NB4 (cell line): ENCODE data around the gene ACO2.

Source experiments
- TF ChIP-seq, protein P1 (sequence below): IDR thresholded peaks from one replicate; pipeline ENCODE4 v1.5.1; 2012; ENCODE audit warnings: low read depth, low read length
- TF ChIP-seq, protein P2 (sequence below): IDR thresholded peaks from 2 replicates; pipeline ENCODE4 v1.6.1; 2011; ENCODE audit warnings: low read depth, low read length

DNA sequence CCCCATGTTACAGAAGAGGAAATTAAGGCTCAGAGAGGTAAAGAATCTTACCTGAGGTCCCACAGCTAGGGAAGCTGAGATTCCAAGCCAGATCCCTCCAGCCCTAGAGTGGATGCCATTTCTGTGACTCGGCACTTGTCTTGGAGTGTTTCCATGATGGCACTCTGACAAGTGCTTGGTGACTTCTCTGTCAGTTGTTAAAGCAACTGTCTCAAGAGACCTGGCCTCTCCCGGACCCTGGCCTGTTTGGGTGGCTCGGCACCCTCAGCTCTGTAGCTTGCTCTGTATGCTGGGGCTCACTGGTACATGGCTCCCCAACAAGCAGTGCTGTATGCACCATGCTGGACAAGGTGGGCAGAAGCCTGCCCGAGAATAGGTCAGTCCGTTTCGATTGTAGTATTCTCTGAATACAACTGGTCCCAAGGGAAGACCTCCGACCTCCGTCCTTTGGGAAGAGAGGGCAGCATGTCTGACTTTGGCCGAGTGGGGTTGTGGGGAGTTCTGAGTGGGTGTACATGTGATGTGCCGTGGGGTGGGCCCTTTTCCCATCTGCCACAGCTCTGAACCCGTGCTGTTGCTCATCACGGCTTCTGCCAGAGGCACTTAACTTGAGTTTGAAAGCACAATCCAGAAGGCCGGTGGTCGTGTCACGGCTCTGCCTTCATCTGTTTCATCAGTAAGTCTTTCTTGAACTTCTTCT is 12.4 kb downstream of the ACO2 start:
- TF ChIP-seq, protein P1, sequence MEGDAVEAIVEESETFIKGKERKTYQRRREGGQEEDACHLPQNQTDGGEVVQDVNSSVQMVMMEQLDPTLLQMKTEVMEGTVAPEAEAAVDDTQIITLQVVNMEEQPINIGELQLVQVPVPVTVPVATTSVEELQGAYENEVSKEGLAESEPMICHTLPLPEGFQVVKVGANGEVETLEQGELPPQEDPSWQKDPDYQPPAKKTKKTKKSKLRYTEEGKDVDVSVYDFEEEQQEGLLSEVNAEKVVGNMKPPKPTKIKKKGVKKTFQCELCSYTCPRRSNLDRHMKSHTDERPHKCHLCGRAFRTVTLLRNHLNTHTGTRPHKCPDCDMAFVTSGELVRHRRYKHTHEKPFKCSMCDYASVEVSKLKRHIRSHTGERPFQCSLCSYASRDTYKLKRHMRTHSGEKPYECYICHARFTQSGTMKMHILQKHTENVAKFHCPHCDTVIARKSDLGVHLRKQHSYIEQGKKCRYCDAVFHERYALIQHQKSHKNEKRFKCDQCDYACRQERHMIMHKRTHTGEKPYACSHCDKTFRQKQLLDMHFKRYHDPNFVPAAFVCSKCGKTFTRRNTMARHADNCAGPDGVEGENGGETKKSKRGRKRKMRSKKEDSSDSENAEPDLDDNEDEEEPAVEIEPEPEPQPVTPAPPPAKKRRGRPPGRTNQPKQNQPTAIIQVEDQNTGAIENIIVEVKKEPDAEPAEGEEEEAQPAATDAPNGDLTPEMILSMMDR: no peak
- TF ChIP-seq, protein P2, sequence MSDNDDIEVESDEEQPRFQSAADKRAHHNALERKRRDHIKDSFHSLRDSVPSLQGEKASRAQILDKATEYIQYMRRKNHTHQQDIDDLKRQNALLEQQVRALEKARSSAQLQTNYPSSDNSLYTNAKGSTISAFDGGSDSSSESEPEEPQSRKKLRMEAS: no peak
